HG03175 (cell line): ENCODE results near the gene RAPGEF1.

Source experiments
- ATAC-seq: cut with Tn5 transposase; IDR thresholded peaks from one replicate; pipeline ENCODE4 v1.9.1; 2021; ENCODE audit warnings: mild to moderate bottlenecking, moderate library complexity; ENCODE audit not compliant: unreplicated experiment

The RAPGEF1 gene

DNA sequence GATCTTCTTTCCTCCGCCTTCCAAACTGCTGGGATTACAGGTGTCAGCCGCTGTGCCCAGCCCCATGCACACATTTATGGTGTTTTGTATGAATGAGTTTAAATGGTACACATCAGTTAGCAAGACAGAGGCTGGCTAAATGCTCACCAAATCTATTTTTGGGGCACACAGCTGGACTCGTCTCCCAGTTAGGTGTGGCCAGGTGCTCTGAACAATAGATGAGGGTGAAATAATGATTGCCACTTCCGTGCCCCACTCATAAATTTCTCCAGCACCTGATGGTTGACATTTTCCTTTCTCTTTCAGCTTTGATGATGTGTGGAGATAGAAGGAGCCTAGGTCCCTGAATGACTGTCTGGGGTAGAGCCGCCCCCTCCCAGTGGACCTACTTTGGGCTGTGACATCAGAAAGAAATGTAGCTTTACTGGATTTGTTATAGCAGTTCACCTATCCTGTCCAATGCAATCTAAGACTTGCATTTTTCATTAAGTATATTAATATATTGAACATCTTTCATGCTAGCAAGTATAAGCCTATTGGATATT lies 8.6 kb upstream of the RAPGEF1 start:
- no peak for ATAC-seq

DNA sequence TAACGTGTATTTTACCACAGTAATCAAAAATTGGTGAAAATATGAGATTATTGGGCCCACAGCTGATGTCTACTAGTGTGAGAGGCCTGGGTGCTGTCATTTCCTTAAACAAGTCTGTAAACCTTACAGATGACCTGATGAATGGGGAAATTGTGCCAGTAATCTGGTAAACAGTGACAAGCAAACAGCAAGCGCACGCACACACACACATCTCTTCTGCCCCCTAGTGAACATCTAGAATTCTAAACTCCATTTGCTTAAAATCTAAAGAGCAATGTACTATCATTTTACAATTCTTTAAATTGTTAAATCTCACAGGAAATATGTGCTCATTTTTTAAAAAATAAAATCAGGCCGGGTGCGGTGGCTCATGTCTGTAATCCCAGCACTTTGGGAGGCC lies 7.5 kb upstream of the RAPGEF1 start:
- no peak for ATAC-seq

DNA sequence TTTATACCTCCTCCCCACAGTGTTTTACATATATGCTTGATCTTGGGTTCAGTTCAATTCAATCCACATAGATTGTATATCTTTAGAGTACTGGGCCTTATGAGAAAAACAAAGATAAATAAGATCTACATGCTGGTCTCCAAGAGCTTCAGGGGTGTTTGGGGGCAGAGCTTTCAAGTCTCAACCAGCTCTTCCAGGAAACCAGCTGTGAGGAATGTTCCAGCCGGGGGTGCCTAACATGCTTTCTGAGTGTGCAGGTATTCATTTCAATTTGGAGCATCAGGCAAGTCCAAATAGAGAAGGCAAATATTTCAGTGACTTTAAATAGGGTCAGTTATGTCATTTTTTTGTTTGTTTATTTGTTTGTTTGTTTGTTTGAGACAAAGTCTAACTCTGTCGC lies 5.7 kb upstream of the RAPGEF1 start:
- ATAC-seq = no peak

DNA sequence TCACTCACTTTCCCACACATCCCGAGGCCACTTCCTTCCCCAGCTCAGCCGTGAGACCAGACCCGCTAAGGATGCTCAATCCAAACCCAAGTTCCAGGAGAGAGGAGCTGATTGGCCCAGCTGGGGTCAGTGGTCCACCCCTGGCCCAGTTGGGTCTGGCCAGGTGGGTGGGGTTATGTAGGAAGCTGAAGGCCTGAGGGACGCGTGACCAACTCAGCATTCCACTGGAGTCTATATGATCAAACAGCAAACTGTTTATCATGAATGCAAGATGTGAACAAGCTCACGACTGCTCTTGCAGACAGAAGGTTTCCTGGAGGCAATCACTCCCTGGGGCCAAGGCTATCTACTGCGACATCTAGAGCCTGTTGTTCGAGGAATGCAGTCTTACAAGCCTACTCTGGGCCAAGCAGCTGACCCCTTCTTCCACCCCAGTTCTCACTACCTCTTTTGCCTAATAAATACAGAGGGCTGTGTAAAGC lies 4.9 kb upstream of the RAPGEF1 start:
- no peak for ATAC-seq

DNA sequence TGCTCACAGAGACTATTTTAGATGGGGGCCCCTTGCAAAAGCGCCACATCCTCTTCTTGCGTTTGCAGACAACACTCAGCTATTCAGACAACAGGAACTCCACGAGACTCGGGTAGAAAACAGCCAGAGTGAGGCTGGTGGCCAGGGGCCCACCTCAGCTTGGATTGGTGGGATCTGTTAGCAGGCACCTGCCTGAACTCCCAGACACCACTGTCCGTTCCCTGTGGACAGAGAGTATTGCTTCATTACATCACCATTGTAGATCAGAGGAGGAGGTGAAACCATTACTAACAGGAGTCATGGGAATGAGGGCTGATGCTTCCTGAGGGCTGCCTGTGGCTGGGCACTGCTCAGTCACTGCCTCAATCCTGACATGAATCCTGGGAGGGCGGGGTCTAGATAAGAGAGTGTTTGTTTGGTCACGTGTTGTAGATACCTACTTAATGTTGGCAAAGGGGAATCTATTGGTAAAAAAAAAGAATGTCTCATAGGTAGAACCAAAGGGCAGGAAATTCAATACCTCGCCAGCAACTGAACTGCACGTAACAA lies 4.4 kb upstream of the RAPGEF1 start:
- no peak for ATAC-seq

DNA sequence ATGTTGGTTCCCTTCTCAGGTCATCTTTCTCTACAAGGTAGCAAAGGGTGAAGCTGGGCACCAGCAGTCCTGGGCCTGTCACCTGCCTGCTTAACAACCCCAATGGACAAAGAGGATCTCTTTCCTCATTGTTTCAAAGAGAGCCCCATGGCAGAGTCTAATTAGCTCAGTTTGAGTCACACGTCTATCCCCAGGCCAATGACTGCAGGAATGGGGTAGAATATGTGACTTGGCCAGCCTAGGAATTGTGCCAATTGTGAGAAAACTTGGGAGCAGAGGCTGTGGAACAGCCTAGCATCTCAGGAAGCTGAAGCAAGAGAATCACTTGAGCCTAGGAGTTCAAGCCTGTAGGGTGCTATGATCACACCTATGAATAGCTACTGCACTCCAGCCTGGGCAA lies 3.6 kb upstream of the RAPGEF1 start:
- no peak for ATAC-seq

DNA sequence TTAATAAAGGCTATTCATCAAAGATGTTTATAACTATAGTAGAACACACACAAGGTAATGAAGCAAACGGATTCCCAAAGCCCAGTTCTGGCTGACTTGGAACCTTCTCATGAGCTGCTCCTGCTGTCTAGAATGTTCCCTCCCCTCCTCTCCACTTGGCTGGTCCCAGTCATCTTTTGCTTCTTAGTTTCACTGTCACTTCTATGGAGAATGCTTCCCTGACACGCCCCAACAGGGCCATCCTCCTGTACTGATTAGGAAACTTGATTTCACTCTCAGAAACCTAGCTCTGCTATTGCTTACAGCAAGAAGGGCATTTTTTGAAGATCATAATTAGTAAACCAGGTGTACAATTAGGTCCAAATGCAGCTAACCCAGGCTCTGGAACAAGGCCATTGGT lies 3.2 kb upstream of the RAPGEF1 start:
- ATAC-seq = no peak

DNA sequence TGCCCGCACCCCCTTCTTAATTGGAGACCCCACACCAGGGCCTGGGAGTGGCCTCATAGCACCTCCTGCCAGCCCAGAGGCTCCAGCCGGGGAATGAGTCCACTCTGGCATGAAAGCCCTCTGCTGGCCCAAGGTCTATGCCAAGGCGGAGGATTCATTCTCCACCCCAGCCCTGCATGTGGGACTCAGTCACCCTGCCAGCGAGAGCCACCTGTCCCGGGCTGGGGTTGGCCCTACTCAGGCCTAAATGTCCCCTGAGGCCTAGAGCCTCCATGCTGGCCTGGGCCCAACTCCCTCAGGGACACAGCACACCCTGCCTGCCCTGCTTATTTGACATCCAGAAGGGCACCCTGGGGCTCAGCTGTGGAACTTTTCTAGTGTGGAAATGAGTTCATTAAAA lies 1.0 kb upstream of the RAPGEF1 start:
- no peak for ATAC-seq

DNA sequence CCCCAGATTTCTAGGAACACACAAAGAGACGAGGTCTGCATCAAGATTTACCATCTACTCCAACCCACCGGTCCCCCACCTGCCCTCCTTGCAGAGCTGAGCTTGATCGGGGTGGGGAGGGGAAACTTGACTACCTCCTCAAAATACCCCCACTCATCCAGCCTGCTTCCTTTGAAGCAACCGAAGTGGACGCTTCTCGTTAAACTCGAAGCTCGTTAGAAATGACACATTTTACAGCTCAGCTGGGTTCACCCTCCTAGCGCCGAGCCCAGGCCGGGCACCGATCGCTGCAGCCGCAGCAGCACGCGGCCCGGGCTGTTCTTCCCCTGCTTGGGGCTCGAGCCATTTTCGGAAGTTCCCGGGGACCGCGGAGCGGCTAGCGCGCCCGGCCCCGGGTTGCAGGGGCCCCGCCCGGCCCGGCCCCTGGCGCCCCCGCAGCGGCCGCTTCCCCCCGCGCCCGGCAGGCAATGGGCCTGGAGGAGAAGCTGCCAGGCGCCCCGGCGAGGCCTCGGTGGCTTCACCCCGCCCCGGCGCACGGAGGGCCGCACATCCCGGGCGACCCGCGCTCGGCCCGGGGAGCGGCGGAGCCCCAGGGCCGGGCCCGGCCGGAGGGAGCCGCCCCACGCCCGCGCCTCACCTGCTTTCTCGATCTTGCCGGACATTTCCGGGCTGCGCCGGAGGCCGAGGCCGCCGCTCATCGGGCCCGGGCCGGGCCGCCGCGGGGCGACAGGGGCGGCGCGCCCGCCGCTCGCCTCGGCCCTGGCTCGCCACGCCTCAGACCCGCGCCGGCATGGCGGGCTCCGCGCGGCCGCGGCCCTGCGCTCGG lies 530 bp downstream of the RAPGEF1 start:
- ATAC-seq = peak; percentile 30

DNA sequence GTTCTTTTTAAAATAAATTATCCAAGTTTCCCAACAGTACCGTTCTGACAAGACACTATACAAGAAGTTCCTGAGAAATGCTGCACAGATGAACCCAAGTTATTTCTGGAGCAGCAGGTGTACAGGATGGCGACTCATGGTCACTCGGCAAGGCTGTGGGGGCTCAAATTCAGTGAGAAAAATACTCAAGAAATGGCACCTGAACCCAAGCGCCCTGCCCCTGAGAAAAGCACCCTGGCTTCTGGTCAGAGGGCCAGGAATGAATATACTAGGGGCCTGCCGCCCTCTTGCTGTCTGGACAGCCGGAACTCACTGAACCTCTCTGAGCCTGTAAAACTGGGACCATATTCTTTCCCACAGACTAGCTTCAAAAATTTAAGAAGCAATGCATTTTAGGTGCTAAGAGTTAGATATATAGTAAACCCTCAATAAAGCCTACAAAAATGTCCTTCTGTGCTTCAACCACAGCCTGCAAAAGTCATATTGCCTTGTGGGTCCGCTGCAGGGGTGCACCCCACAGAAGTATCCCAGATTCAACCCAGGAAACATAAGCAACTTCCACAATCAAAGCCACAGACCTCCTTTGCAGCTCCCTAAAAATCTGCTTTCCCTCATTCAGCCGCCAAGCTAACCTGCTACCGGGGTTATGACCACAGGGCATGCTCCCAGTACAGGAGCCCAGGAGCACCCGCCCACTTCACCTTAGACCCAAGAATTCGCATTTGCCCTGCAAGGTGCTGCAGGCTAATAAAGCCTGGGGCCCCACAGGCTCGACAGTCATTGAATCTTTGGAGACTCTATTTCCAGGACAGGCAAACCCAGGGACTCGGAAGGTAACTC lies 1.4 kb downstream of the RAPGEF1 start:
- no peak for ATAC-seq

DNA sequence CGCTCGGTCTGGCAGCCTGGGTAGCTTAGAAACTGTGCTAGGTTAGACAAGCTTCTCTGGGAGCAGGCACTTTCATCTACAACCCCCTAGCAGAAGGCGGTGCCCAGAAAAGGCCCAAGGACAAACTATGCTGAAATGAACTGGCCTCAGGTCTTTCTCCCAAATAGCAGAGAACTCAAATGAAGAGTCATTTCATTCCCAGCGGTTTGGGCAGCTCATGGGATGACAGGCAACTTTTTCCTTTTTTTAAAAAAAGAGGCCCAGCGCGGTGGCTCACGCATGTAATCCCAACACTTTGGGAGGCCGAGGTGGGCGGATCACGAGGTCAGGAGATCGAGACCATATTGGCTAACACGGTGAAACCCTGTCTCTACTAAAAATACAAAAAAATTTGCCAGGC lies 2.5 kb downstream of the RAPGEF1 start:
- no peak for ATAC-seq

DNA sequence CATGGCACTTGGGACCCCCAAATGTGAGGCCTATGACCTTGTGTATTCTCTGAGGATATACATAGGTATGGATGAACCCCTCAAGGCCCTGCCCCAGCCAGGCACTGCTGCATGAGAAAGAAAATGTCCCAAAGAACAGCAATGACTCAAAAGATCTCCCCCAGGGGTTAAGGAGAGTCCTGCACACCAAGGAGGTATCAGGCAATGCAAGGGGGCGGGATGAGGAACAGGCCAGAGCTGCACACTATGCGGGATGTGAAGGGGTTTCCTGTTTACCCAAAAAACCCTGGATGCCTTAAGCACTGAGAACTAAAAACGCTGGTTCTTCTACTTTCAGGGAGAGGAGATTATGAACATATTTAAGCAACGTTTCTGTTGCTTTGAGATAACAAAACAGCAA lies 3.4 kb downstream of the RAPGEF1 start:
- no peak for ATAC-seq

DNA sequence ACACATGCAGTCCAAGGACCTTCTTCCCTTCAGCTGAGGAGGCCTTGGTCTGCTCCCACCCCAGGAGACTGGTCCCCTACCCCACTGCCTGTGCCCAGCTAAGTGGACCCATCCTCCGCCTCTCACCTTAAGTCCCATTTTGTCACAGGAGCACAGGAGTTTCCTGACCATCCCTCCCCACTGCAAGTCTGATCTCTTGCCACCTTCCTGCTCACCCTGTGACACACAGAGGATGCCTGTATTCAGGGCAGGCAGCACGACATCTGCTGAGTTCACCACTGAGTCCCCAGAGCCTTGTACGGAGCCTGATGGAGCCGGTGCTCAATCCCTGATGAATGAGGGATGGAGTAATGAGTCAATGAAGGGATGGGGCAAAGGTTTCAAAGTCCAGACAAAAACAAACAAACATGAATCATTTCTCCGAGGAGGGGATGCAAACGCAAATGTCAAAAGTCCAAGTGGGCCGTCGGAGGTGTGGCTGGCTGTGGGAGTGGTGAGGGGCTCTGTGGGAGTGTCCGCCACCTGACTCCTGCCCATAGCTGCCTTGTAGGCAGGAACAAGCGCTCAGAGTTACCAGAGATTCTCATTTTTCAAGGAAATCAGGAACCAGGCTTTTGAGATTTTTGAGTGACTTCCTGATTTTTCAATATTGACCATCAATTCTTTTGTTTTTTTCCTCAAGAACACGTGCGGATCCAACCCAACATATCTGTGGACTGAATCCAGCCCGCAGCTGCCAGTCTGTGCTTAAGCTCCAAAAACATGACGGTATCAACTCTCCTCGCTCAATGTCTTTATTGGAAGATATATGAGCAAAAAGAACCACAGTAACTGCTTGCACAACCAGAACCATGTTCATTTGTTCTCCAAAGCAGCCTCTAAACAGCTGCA lies 4.4 kb downstream of the RAPGEF1 start:
- ATAC-seq = no peak

DNA sequence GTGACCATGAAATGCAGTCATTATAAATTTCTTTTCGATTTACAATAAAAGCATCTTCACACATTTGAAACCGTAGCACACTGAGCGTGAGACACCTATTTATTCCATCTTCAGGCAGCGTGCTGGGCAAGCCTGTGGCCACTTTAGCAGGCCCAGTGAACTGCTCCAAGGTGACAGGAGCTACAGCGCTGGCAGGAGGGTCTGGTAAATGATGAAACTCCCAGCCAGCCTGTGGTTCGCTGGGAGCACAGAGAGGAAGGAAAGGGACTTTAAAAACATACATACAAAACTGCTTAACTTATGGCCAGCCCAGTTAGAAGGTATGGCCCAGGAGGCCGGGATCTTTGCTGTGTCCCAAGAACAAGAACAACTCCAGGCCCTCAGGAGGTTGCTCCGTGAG lies 5.1 kb downstream of the RAPGEF1 start:
- ATAC-seq = no peak

DNA sequence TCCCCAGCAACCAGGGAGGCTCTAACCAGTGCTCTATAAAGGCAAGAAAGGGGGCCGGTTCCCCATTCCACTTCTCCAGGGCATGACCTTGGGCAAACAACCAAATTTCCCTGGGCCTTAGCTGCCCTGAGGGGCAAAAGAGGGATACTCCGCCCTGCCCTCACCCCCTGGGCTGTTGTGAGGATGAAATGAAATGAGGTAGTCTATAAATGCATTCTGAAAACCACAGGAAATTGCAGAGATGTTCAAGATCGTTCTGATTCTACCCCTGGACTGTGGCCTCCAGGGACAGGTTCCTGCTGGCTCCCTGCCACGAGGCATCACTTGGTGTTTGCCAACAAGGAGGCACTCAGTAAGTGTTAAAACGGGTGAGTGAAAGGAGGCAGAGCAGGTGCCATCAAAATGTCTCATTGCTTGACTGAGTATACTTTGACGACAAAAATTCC lies 5.7 kb downstream of the RAPGEF1 start:
- no peak for ATAC-seq

DNA sequence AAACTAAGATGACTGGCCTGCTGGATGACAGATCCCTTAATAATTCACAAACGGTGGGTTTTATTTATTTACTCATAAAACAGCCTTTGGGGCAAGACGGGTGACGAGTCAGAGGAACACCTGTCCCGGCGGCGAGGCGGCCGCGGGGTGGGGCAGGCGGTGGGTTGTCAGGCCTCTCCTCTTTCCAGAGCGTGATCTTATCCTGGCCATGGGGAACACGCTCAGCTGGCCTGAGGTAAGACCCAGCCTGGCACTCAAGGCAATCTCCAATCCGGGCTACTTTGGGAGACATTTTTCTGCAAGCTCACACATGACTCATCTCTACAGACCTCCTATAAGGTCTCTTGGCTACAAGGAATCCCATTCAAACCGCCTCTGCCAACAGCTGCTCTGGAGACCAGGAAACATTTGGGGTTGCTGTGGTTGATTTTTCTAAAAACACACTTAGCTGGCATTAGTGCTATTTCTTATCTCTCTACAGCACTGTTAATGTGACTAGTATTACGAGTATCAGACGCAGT lies 6.3 kb downstream of the RAPGEF1 start:
- ATAC-seq = no peak

DNA sequence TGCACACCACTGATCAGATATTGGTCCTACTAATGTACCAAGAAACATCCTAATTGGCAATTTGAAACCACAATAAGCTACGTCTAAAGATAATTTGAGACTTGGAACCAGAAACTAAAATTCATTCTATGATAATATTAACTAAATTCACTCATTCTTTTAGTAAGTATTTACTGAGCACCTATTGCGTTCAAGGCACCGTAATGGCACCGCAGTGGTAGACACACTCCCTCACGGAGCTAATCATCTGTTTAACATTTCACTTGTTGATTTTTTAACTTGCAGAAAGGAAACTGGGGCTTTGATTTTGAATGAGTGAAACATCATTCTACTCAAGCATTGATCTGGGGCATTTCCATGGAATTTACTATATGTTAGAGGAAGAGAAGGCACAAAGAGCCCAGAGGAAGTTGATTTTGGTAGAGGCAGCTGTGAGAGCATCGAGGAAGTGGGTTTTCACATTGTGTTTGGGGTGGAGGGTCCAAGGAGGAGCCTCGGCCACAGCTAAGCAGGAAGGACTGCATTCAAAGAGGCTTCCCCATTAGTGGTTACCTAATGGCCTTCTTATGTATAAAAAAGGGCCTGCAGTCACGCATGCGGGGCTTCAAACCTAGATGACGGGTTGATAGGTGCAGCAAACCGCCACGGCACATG lies 7.1 kb downstream of the RAPGEF1 start:
- ATAC-seq = peak; percentile 35

DNA sequence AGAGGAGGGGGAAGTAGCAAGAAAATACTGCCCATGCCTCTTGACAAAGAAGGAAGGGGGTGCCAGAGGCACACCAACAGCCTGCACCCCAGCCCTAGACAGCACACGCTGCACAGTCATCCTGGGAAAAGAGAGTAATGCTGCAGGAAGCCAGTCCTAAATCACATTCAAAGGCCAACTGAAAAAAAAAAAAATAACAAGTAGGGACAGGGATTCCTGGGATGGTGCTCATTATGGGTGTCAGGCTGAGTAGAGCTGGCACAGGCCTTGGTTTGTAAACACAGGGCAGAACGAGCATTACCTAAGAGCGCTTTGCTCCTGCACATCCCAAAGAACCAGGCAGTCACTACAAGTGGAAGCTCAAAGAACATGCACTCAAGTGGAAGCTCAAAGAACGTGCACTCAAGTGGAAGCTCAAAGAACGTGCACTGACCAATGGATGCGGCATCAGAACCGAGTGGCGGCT lies 7.8 kb downstream of the RAPGEF1 start:
- ATAC-seq = no peak

DNA sequence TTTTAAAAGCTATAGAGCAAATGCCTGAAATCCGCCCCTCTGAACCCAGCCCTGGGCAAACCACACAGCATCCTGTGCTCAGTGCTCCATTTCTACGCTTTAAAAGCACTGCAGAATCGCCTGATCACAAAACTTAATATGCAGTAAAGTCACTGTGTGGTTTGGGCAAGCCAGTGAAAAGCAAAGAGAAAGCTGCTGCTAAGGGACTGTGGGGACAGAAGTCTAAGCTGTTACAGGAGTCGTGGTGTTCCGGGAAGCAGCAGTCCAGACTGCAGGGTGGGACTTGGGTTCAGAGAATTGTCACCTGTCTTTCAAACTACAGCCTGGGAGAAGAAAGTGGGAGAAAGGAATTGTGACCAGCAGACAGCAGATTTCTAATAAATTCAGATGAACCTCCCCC lies 8.2 kb downstream of the RAPGEF1 start:
- no peak for ATAC-seq

DNA sequence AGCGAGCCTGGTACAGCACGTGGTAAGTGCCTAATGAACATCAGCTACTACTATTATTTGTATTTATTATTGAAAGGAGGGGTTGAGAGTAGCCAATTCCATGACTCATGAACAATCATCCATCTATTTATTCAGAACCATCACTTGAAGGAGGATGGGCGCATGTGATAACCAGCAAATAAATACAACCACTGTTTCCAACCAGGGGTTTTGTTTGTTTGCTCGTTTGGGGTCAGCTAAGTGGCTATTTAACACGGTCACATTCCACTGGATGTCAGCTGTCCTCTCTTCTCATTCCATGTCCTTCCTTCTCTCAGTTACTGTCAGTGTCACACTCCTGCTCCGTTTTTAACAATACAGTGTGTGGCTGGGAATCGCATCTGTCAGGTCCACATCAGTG lies 8.6 kb downstream of the RAPGEF1 start:
- no peak for ATAC-seq
